Amniotic epithelial cell (primary cell): Measurements from ENCODE around the gene LMO3.
A peak's percentile ranks its signal among the peaks of the same experiment; 100 is the strongest.

Source experiments
- DNase-seq: peaks from one replicate; pipeline ENCODE4 v3.0.0-alpha.2; 2010; ENCODE audit warnings: low read depth

LMO3 gene

GRCh38 chr12:16606117-16606200, at the start of gene LMO3:
Gene LMO3 (minus strand): TSS chr12:16606162. CDS start chr12:16600860, 5,302 bp downstream.
- DNase-seq, result no peak

GRCh38 chr12:16636435-16637055, 30.6 kb upstream of the LMO3 start:
- DNase-seq, result no peak

DNA sequence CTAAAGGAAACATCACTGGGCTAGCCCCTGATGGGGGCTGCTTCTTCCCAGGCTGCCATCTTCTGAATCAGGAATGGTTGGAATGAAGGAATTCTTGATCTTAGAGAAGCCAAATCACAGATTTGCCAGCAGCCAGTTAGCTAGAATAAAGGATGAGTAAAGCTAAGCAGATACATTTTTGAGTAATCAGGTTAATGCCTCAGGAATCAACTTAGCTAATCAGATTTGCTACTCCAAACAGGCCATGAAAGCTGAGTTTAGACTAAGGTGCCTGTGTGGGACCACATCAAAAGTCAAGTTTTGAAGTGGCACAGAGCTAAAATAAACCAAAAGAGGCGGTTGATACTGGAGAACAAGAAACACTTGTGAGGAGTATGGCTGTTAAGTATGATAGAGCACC, 28.8 kb upstream of the LMO3 start:
- no peak for DNase-seq

- DNase-seq, result no peak
Measured at GRCh38 chr12:16626991-16627390, 21.0 kb upstream of the LMO3 start.

DNA sequence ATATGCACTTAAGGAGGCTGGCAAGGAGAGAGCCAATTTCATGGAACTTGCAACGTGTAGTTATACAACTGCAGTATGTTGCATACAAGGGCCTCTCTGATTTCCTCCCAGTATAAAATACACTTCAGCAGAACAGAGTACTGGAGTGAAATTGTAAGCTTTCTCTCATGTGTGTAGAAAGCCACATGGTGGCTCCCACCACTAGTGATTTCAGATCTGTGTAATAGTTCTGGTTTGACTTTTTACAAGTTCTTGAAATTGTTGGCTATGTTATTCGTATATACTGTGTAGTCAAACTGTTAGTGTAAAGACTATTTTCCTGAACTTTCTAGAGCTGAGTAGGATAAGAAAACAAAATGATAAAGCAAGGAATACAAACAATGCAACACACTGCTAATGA, 16.4 kb upstream of the LMO3 start:
- DNase-seq, result no peak

DNA sequence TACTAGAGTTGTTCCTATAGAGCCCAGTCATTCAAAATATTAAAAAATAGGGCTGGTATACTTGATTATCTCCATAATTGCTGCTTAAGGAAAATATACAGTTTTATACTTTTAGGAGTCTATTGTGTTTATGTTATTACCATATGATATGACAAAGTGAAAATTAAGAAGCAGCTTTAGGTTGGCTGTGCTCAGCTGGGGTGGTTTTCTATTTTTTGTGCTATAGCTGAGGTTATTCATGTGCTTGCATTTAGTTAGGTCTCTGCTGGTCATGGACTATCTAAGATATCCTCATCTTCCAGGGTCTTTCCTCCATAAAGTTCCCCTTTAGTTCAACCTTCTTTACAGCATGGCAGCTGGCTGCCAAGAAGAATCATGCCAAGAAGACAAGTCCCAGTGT, 13.6 kb upstream of the LMO3 start:
- DNase-seq, result no peak

DNA sequence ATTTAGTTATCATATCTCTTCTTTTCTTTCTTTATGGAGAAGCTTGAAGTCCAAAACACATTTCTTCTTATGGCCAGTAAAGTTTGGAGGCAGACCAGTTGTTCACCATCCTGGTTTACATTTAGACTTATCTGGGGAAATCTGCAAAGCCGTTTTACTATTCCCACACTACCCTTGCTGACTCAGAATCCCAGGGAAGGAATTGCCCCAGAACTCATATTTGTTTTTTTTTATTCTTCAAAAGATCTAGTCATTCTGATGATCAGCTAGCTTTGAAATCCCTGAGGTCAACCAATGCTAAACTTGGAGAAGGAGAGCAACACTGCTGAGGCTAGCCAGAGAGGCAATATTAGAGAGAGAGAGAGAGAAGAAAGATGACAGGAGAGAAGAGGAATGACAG, 12.3 kb upstream of the LMO3 start:
- DNase-seq, result no peak

DNA sequence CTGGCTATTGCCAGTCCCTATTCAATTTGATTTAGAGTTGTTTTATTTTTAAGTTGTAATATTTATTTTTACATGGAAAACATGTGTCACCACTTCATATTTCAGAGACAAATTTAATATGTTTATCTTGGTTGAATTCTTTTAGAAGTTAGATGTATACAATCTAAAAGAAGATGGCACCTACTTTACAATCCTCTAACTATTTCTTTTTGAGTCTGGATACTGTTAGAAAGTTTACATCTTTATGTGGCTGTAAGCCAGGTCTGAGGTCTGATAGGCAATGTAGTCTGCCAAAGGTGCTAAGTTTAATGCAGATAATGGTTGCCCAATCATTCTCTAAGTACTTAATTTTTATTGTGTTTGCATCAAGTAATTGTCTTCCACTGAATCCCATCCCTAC, 7.2 kb upstream of the LMO3 start:
- no peak for DNase-seq

DNA sequence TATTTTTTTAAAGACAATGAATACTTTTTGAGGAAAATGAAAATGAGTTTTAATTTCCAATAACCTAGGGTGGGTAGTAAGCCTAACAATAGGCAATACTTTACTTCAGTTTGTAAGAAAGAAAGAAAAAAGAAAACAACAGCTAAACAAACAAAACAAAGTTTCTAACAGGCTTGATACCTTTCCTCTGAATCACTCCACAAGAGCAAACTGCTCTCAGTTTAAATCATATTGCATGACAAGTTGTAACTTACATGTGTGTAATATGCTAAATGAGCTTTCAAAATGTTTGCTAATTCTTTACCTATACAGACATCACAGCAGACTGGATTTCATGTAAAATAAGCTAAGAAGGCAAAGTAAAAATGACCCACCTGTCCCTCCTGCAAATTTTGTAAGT, 6.7 kb upstream of the LMO3 start:
- peak; percentile 78 for DNase-seq

DNA sequence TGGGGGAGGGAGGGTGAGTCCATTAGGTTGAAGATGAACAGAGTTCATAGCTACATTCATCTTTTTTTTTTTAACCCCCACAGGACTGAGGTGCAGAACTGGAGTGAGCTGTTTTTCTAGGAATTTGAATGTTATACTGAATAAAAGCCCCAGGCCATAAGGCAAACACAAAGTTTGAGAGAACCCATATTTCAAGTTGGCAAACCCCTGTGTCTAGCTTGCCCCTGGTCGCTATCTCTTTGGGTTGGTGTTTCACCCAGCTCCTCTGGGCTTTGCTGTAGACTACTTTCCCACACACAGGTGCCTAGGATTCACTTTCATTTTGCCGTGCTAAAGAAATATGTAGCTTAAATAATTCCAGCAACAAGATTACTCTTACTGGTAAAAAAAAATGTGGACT, 5.2 kb upstream of the LMO3 start:
- DNase-seq, result no peak

GRCh38 chr12:16610743-16611142, 4.8 kb upstream of the LMO3 start:
- DNase-seq, result no peak

- DNase-seq, result no peak
Measured at GRCh38 chr12:16610001-16610585, 4.1 kb upstream of the LMO3 start.

DNA sequence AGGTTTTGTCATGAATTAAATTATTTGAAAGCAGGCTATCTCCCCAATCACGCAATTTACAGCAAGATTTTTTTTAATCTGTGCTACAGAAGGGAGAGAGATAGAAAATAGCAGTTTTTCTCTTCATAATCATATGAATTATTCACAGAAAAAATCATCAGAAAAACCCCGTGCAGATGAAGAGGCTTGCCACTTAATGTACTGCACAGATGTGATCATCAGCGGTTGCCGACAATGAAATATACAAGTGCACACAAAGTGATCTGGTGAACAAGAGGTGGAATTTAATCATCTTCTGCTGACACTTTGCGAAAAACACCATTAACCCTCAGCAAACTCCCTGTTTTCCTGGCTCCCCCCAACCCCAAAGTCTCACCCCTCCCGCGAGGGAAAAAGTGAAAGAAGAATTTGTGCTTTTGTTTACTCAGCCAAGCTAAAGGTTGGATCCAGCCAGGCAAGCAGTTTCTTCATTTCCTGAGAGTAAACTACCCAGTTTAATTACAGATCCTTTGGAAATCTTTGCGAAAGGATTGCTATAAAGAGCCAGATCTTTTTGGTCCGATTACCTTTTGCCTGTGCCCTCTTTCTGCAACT, 3.1 kb upstream of the LMO3 start:
- DNase-seq, result no peak

- DNase-seq, result no peak
Measured at GRCh38 chr12:16607906-16608775, 2.2 kb upstream of the LMO3 start.

GRCh38 chr12:16606991-16607390, 1.0 kb upstream of the LMO3 start:
- DNase-seq, result no peak

DNA sequence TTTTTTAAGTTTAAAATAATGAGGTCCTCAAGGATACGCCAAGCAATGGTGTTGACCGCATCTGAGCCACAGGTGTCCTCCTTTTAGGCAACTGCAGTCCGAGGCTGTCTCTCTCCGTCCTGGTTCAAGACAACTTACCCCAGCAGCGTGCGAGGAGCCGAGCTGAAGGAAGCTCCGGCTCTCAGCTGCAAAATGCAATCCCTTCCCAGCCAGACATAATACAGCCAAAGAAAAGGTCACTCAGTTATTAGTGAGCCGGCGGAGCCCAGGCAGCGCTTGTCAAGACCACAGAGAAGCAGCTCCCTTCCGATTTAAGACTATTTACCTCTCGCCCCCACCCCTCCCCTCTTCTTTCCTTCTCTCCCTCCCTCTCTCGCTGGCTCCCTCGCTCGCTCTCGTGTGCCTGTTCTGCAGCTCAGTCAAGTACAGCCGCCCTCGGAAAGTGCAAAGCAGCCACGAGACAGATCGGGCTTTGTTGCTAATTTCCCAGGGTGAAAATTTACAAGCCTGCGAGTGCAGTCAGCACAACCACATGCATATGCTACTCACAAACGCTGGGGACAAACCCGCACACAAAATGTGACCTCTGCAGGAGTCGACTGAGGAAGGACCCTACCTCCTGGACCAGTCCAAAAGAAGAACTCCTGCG, 363 bp upstream of the LMO3 start:
- peak; percentile 63 for DNase-seq

GRCh38 chr12:16605642-16606116, 283 bp downstream of the LMO3 start:
- peak; percentile 50 for DNase-seq

- DNase-seq, result no peak
Measured at GRCh38 chr12:16604596-16605252, 1.2 kb downstream of the LMO3 start.

- peak; percentile 68 for DNase-seq
Measured at GRCh38 chr12:16603916-16604575, 1.9 kb downstream of the LMO3 start.

GRCh38 chr12:16603260-16603915, 2.6 kb downstream of the LMO3 start:
- DNase-seq, result no peak

DNA sequence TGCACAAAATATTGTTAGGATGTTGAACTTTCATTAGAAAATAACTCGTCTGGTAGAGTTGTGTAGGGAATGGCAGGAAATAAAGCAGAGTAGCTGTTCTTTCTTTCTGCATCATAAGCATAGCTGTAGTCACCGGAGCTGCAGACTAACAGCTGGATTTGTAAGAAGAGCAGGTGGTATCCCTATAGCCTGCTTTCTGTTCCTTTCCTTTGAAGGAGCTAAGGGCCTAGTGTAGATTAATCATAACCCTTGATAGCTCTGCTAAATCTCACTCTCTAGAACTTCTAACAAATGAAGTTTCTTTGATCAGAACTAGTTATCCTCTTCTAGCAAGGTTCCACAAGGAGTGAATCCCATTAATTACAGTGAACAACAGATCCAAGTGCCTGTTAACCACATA, 3.5 kb downstream of the LMO3 start:
- peak; percentile 49 for DNase-seq
